Testis (tissue), 2 donors: ENCODE data around the gene MCTP1.

Experiments
- POLR2A ChIP-seq: fragments of 450-650 bp; IDR thresholded peaks from one replicate; pipeline ENCODE4 v1.6.1; 2017; ENCODE audit warnings: antibody characterized with exemption, mild to moderate bottlenecking, moderate library complexity
- TF ChIP-seq, protein P1 (sequence below), 3 experiments: fragments of 450-650 bp in 2 of 3; fragments of 200-600 bp in 1 of 3; sonication (generic) in 1 of 3; IDR thresholded peaks; one replicate each; pipeline ENCODE4 v1.5.1; 2016 to 2019; ENCODE audit warnings: antibody characterized with exemption in 3 of 3, mild to moderate bottlenecking in 2 of 3, moderate library complexity in 1 of 3

DNA sequence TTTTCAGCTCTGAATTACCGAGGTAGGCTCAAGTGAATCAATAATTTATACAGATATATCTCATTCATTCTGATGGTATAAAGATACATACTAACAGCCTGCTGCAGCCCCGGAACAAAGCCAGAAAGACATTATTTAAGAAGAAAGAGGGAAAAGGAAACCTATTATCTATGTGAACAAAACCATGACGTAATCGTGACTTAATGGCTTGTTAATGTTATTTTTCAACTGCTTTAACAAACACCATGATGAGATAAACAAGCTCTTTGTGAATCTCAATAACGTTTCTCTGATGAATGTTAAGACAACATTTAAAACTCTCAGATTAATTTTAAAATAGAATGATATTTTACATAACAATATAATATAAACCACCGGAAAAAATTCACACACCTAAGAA is 429.4 kb downstream of the MCTP1 start:
- no peak for TF ChIP-seq POLR2A
- TF ChIP-seq, protein P1, sequence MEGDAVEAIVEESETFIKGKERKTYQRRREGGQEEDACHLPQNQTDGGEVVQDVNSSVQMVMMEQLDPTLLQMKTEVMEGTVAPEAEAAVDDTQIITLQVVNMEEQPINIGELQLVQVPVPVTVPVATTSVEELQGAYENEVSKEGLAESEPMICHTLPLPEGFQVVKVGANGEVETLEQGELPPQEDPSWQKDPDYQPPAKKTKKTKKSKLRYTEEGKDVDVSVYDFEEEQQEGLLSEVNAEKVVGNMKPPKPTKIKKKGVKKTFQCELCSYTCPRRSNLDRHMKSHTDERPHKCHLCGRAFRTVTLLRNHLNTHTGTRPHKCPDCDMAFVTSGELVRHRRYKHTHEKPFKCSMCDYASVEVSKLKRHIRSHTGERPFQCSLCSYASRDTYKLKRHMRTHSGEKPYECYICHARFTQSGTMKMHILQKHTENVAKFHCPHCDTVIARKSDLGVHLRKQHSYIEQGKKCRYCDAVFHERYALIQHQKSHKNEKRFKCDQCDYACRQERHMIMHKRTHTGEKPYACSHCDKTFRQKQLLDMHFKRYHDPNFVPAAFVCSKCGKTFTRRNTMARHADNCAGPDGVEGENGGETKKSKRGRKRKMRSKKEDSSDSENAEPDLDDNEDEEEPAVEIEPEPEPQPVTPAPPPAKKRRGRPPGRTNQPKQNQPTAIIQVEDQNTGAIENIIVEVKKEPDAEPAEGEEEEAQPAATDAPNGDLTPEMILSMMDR (IDR thresholded peaks at IDR 0.05): no peak
